HG03025 (cell line): ENCODE data around the gene ZNF775.

Experiments
- ATAC-seq: cut with Tn5 transposase; IDR thresholded peaks from one replicate; pipeline ENCODE4 v1.9.1; 2021; ENCODE audit warnings: mild to moderate bottlenecking, moderate library complexity; ENCODE audit not compliant: unreplicated experiment, low FRiP score

Gene ZNF775

GRCh38 chr7:150368096-150368883 lies 10.8 kb upstream of the ZNF775 start, which contains the start of gene REPIN1:
TSS of gene REPIN1 (plus strand) at chr7:150368822. CDS start at chr7:150369712, 890 bp downstream.
- peak; percentile 60 for ATAC-seq

GRCh38 chr7:150368884-150369747 lies 10.0 kb upstream of the ZNF775 start:
- peak; percentile 36 for ATAC-seq

DNA sequence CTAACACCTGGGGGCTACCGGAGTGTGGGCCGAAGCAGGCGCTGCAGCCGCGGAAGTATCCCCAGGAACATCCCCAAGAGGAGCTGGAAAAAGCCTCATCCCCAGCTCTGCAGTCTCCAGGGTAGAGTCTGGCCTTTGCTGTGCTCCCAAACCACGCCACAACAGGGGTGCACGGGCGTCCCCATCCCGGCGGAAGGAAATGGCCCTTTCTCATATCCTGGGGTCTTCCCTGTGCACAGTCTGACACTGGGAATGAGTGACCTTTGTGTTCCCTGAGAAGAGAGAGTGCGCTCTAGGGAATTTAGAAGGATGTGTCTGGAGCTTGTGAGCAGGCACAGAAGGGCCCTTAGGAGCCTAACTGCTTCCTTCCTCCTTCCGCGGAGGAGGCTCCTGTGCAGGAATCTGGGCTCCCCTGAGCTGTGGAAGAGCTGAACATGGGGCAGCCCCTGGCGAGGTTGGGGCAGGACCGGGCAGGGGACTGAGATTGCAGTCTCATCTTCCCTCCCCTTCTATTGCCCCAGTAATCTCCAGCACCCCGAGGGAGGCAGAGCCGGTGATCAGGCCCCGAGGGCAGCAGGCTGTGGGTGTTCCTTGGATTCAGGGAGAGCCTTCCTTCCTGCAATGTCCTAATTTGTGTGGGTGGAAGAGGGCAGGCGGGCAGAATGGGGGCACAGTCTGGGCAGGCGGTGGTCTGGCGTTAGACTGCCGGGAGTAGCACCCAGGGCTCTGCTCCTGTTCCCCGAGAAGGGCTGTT lies 9.2 kb upstream of the ZNF775 start:
- no peak for ATAC-seq

GRCh38 chr7:150370612-150371071 lies 8.5 kb upstream of the ZNF775 start:
- ATAC-seq: no peak

GRCh38 chr7:150371131-150371995 lies 7.8 kb upstream of the ZNF775 start:
- ATAC-seq: no peak

- no peak for ATAC-seq
Observed at GRCh38 chr7:150371996-150372270, 7.2 kb upstream of the ZNF775 start.

GRCh38 chr7:150372271-150373048 lies 6.7 kb upstream of the ZNF775 start:
- ATAC-seq: no peak

DNA sequence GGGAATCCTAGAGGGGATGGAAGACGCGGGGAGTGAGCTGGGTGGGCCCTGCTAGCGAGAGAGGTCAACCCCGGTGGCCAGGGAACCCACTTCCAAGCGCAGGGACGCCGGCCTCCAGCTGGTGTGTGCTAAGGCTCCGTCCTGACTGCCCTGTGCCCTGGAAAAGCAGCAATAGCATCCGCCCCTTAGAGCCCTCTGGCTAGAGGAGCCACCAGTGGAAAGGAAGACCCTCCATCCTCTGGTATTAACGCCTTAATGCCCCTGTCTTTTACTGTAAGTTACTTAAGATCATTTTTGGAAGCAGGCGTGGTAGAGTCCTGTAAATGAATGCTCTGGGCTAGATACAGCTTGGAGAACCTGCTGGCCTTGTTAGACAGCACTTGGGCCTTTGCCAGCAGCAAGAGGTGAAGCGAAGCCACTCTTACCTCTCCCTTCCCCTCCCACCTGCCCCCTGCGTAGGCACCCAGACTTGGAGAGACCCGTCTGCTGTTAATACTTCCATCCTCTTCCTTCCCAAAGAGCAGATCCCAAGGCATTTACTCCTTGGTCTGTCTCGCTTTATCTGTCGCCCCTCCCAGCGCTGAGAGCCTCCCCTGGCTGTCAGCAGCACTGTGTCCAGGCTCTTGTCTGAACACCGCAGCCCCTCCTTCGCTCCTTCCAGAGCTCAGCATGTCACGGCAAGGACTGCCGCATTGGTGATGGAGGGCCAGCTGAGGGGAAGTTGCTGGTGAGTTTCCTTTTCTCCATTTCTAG lies 5.9 kb upstream of the ZNF775 start:
- ATAC-seq: no peak

DNA sequence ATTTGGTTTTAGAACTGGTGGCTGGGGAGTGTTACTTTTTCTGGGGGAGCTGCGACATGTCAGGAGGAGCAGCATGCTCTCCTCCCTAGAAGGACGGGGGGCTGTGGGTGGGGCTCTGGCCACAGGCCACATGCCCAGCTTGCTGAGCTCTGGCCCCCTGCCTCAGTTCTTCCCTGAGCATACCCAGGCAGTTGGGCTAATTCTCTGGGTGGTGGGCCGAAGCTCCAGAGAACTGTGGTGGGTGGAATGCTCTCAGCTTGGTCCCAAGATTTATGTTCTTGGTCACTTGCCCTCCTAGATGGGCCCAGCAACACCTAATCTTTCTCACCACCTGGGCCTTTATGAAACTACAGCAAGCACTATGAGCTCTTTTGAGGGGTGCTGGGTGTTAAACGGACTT lies 5.1 kb upstream of the ZNF775 start:
- ATAC-seq: no peak

DNA sequence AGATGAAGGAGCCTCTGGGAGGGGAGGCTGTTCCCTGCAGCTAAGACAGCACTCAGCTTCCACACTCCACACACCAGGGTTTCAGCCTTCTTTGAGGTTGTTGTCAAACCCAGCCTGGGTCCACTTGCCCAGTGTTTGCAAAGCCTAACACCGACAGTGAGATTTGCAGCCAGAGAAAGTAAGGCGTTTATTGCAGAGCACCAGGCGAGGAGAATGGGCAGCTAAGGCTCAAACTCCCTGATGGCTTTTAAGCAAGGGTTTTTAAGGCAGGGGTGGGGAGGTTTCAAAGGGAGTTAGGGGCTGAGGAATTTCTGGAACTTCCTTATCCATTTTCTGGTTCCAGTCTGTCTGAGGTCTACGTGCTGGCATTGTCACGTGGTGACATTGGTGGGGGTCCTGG lies 4.7 kb upstream of the ZNF775 start:
- no peak for ATAC-seq

DNA sequence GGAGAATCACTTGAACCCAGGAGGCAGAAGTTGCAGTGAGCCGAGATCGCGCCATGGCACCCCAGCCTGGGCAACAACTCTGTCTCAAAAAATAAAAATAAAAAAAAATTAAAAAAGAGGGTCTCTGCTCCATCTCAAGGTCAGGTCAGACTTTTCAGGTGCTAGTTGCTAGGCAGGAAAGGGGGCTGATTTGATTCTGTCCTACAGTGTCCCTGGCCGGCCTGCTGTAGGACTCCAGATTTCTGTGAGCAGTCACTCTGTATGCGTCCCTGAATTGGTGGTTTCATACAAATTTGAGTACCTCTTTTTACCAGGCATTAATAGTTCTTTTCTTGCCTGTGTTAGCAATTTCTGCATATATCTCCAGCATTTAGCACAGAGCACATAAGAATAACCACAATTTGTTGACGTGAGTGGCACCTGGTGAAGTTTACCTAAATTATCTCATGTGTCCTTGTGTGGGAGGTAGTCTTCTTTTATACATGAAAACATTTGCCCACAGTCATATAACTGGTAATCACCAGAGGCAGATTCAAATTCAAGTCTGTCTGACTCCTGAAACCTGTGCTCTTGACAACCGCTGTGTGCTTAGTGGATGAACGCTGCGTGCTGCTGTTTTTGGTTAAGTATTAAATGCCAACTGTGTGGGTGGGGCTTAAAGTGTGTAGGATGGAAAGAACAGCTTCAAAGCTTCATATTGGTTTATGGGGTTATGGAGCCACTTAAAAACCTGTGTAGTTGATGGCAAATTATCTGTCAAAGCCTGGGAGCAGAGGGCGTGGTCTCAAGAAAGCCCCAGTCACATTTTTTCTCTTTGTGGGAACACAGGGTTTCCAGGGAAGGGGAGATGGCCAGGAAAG lies 3.2 kb upstream of the ZNF775 start:
- ATAC-seq: no peak

GRCh38 chr7:150376560-150376959 lies 2.6 kb upstream of the ZNF775 start:
- ATAC-seq: no peak

DNA sequence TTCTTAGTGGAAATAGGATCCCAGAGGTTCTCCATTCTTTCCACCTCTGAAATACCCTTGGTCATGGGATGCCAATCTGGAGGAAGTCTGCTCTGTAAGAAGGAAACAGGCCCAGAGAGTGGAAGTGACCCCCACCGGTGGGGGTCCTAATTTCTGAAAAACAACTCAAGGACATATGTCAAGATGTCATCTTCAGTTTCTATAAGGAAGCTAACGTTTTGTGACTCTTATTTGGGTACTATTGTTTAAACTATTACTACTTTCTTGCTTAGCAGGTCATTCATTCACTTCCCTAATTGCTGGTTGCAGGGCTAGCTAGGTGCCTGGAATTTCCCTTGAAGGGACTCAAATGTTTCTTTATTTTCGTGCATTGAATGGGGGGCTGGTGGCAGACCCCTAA lies 1.9 kb upstream of the ZNF775 start:
- no peak for ATAC-seq

DNA sequence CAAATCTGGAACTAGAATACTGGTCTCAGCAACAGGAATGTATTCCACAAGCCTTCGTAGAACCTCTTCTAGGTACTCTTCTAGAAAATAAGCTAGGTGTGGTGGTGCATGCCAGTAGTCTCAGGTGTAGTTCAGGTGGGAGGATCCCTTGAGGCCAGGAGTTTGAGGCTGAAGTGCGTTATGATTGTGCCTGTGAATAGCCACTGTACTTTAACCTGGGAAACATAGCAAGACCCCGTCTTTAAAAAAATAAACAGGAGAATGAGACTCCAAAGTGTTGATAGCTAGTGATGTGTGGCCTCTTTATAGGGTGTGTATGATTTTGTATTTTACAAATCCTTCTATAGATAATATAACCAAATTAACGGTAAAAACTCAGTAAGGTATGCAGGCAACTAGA lies 1.5 kb upstream of the ZNF775 start:
- no peak for ATAC-seq

GRCh38 chr7:150378115-150378852 lies 846 bp upstream of the ZNF775 start:
- no peak for ATAC-seq

DNA sequence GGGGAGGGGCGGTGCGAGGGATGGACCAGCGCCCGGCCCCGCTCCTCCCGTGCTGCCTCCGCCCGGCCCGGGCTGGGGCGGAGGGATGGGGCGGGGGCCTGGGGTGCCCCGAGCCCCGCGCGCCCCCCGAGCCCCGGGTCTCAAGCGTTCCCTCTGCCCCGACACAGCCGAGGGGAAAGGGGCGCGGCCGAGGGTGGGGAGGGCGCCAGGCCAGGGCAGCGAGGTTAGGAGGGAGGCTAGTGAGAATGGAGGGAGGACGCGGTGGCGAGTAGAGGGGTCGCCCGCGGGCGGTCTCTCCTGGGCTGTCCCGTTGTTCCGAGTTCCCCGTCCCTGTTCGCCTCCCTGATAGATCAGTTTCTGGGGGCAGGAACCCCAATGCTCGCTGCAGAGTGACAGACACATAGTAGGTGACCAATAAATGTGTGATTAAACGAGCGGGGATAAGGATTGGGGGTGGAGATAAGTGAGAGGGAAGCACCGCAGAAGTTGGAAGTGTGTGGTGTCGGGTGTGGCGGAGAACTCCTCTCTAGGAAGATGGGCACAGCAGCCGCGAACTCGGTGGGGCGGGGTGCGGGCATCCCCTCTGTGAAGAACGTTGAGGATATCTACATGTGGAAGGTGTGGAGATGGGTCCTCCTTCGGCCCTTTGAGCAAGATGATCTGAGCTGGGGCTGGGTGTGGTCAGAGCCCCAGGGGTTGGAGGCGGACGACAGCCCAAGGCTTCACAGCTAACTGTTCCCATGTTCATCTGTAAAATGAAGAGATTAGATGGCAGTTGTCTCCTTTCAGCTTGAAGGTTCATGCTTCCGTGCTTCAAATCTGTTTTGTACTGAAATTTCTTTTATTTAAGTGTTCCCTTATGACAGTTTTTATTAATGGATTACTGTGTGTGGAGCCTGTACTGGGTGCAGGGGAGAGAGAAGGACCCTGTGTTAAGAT lies 580 bp downstream of the ZNF775 start:
- ATAC-seq: peak; percentile 26
